Stimulated activated CD8-positive, alpha-beta memory T cell treated with anti-CD3 and anti-CD28 coated beads, Interleukin-12 subunit alpha, Interleukin-12 subunit beta, amount 100 ng/mL, for 24 hours (primary cell): Measurements from ENCODE around the gene MYL4.

Experiments
- DNase-seq: peaks from one replicate; pipeline ENCODE4 v3.0.0-alpha.2; 2020; ENCODE audit errors: extremely low read depth

MYL4 gene

GRCh38 chr17:47273245-47273644 is 64.1 kb downstream of the MYL4 start:
- DNase-seq = no peak
